ENCODE measurements around the gene CD22. TPM values are rescaled to one million over a fixed set of nuclear protein-coding genes. Genes with fewer than 3 reads are reported as not detected.

The CD22 gene
- total RNA-seq, 4 donors from 2014 or later = 0.91 to 4.2 TPM; not detected in 2

- DNase-seq (ENCODE audit: low spot score in 2 of 2) = no peak
- TF ChIP-seq POLR2A (IDR thresholded peaks at IDR 0.05) = no peak
- TF ChIP-seq CTCF (IDR thresholded peaks at IDR 0.05) = no peak
Observed at GRCh38 chr19:35303357-35303915, 25.6 kb upstream of the CD22 start.

GRCh38 chr19:35304036-35304435 is 25.0 kb upstream of the CD22 start:
- no peak for TF ChIP-seq CTCF (IDR thresholded peaks at IDR 0.05)
- TF ChIP-seq POLR2A (IDR thresholded peaks at IDR 0.05) = no peak
- intact Hi-C loops (cut with DNase I; ENCODE audit: low total_unique reads) = no loop called here
- 85 to 86% methylated on average over 11 of the region's 11 CpGs for WGBS, 2 donors
- no peak for DNase-seq (ENCODE audit: low spot score in 2 of 2)
- H3K4me3 ChIP-seq (ENCODE audit: low read depth, poor library complexity, severe bottlenecking) = no peak overlapping the region

More at GRCh38 chr19:35303357-35303915, 25.6 kb upstream of the CD22 start:
- H3K4me3 ChIP-seq (ENCODE audit: low read depth, poor library complexity, severe bottlenecking) = no peak overlapping the region
- whole genome bisulfite sequencing, 2 donors = 83 to 85% methylated on average over 6 of the region's 6 CpGs
- intact Hi-C loops (cut with DNase I; ENCODE audit: low total_unique reads) = no loop called here

GRCh38 chr19:35305181-35305580 is 23.8 kb upstream of the CD22 start:
- intact Hi-C loops (cut with DNase I; ENCODE audit: low total_unique reads) = no loop called here
- 83 to 93% methylated on average over 6 of the region's 6 CpGs for WGBS, 2 donors
- no peak for TF ChIP-seq POLR2A (IDR thresholded peaks at IDR 0.05)
- no peak for TF ChIP-seq CTCF (IDR thresholded peaks at IDR 0.05)

GRCh38 chr19:35306473-35307246 is 22.3 kb upstream of the CD22 start:
- H3K4me3 ChIP-seq (ENCODE audit: low read depth, poor library complexity, severe bottlenecking) = no peak overlapping the region
- no peak for DNase-seq (ENCODE audit: low spot score in 2 of 2)
- 87 to 89% methylated on average over 20 of the region's 20 CpGs for WGBS, 2 donors
- intact Hi-C loops (cut with DNase I; ENCODE audit: low total_unique reads) = no loop called here
- TF ChIP-seq CTCF (IDR thresholded peaks at IDR 0.05) = no peak
- no peak for TF ChIP-seq POLR2A (IDR thresholded peaks at IDR 0.05)

More at GRCh38 chr19:35305181-35305580, 23.8 kb upstream of the CD22 start:
- no peak overlapping the region for H3K4me3 ChIP-seq (ENCODE audit: low read depth, poor library complexity, severe bottlenecking)
- DNase-seq (ENCODE audit: low spot score in 2 of 2) = no peak

- TF ChIP-seq CTCF (IDR thresholded peaks at IDR 0.05) (no peak), POLR2A (IDR thresholded peaks at IDR 0.05) (no peak)
- WGBS, 2 donors = 62 to 70% methylated on average over 10 of the region's 10 CpGs
- intact Hi-C loops (cut with DNase I; ENCODE audit: low total_unique reads) = no loop called here
- H3K4me3 ChIP-seq (ENCODE audit: low read depth, poor library complexity, severe bottlenecking) = no peak overlapping the region
- DNase-seq (ENCODE audit: low spot score in 2 of 2) = no peak
Observed at GRCh38 chr19:35307931-35308330, 21.1 kb upstream of the CD22 start.
